CD4-positive, alpha-beta T cell treated with Interleukin-4 for 4 hours (primary cell): ENCODE results near the gene SPON2.

Experiments used
- DNase-seq: peaks from one replicate; pipeline ENCODE4 v3.0.0-alpha.2; 2020

Gene SPON2

DNA sequence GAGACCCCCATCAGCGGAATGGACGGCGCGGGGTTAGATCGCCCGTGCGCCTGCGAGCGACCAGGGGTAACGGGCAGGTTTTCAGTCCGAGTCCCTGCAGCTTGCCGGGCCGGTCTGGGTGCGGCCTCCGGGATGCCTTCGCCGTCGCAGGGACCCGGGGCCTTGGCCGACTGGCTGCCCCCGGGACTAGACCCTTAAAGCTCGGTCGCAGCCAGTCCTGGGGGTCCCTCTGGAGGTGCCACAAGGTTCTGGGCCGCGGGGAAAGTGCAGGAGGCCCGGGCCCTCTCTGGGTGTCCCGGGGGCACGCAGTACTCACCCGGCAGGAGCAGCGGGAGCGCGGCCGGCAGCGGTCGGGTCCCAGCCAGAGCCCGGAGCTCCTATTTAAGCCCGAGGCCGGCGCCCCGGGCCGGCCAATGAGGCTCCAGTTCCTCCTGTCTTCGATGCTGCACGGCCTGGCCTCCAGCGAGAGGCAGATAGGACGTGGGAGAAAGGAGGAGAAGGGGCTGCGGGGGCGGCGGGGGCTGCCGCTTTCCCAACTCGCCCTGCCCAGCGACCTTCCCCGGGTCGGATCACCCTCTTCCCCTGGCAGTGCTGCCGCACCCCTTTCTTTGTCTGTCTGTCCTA is at the start of gene SPON2:
TSS of gene SPON2 (minus strand) at position 356 of the 624 bp plus-strand sequence.
- DNase-seq, result no peak

DNA sequence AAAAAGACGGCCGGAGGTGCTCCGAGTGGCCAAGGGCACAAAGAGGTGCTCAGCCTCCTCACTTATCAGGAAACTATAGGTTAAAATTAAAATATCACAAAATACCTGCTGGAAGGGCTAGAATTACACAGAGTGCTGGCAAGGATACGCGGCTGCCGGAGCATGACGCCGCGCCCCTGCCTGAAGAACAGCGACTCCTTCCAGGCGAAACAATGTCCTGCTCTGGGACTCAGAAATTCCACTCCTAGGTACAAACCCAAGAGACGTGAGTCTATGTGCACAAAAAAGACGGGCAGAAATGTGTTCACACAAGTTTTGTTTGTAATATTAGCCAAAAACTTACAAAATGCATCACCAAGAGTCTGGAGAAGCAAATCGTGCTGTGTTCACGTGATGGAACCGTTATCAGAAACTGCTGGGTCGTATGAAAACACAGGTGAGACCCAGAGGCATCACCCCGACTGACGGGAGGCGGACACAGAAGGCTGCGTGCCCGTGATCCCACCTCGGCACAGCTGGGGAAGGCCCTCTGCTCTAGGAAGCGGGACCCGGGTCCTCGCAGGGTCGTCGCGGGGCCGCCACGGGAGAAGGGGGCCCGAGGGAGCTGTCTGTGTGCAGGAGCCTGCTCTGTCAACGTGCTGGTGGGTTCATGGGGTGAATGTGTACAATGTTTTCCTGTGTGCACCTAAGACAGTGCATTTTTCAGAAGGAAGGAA is 48.9 kb upstream of the SPON2 start:
- DNase-seq, result no peak

DNA sequence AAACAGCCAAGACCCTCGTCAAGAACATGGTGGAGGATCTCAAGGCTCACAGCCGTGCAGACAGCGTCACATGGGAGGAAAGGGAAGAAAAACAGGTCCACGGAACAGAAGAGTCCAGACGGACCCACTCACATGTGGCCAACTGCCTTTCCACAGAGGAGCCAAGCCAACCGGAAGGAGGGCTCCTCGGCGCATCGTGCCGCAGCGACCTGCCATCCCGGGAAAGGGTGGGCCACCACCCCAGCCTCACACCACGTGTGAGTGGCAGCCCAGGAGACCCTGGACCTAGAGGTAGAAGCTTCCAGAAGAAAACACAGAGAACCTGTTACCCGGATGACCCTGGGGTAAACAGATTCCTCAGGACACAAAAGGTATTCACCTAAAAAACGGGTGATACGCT is 48.2 kb upstream of the SPON2 start:
- DNase-seq, result no peak

DNA sequence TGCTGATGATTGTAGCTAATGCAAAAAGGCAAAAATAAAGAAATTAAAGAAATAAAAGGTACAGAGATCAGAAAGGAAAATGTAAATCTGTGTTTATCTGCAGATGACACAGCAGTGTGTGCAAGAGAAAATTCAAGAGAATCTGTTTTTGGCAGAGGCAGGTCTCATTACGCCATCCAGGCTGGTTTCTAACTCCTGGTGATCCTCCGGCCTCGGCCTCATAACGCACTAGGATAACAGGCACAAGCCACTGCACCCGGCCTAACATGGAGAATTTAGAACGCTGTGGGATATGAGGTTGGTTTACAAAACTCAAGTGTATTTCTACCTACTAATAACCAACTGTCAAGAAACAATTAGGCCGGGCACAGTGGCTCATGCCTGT is 47.2 kb upstream of the SPON2 start:
- DNase-seq, result no peak

DNA sequence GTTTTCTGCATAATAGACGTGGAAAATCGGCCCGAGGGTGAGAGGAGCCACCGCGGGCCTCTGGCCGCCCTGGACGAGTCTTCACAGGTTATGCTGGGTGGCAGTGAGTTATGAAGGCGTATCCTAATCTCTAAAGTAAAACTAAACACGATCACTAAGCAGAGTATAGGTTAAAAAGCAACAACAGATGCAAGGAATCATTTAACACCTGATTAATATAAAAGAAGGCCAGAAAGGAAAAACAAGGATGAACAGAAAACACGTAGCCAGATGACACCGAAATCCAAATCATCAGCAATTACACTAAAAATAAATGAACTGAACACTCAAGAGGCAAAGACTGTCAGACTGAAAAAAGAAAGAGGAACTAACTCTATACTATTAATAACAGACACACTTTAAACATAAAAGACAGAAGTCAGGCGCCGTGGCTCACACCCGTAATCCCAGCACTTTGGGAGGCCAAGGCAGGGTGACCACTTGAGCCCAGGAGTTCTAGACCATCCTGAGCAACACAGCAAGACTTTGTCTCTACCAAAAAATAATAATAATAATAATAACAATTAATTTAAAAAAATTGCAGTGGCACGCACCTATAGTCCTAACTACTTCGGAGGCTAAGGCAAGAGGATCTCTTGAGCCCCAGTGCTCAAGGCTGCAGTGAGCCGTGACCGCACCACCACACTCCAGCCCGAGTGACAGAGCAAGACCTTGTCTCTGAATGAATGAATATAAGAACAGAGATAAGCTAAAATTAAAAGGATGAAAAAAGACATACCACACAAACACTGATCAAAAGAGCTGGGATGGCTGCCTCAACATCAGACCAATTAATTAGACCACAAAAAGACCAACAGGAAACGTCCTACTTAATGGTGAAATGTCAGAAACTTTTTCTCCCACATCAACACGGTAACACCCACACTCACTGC is 46.5 kb upstream of the SPON2 start:
- no peak for DNase-seq

DNA sequence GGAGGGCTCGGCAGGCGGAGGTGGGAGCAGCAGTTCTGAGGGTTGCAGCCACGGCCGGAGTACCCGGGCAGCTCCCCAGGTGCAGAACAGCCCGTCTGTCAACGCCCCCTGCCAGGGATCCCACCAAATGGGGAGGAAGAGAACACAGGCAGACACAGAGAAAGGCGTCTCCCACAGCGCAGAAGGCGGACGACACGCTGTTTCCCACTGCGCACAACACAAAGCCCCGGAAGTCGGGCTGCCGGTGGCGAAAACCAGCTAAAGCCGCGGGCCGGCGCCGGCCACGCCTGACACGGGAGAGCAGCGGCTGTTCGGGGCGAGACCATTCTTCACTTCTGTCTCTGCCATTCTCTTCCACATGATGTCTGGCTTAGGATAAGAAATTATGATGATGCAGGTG is 45.0 kb upstream of the SPON2 start:
- DNase-seq, result no peak

DNA sequence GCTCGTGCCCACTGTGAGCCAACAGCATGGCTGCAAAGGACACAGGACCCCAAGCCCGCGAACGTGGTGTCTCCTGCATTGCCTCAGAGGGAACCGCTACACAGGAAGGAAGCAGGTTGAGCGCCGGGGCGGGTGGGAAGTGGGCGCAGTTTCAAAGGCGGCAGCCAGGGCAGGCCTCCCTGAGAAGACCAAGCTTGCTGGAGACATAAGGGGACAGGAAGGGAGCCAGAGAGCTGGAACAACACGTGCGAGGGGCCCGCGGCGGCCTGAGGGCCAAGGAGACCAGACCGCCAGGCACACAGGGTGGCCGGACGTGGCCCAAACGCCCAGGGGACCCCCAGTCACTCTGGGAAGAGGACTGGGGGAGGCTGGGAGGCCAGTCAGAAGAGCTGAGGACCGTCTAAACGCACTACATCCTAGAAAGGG is 44.5 kb upstream of the SPON2 start:
- peak; percentile 58 for DNase-seq

DNA sequence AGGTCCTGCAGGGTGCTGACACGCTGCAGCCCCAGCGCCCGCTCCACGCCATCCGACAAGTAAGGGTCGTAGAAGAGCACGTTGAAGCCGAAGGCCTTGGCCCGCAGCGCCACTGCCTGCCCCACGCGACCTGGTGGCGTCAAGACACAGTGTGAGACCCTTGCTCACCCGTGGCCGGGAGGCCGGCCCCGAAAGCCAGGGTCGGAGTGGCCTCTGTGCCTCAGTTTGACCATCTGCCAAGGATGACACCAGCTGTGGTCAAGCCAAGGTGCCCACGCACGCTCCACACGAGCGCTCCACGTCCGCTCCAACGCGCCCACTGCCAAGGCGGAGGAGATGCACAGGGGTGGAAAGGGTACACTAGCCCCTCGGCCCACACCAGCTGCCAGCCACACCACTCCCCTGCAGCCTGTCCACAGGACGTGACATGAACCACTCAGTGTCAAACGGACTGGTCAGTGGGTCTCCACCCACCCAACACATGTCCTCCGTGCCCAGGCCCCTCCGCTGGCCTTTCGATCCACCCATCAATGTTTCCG is 43.8 kb upstream of the SPON2 start:
- no peak for DNase-seq

DNA sequence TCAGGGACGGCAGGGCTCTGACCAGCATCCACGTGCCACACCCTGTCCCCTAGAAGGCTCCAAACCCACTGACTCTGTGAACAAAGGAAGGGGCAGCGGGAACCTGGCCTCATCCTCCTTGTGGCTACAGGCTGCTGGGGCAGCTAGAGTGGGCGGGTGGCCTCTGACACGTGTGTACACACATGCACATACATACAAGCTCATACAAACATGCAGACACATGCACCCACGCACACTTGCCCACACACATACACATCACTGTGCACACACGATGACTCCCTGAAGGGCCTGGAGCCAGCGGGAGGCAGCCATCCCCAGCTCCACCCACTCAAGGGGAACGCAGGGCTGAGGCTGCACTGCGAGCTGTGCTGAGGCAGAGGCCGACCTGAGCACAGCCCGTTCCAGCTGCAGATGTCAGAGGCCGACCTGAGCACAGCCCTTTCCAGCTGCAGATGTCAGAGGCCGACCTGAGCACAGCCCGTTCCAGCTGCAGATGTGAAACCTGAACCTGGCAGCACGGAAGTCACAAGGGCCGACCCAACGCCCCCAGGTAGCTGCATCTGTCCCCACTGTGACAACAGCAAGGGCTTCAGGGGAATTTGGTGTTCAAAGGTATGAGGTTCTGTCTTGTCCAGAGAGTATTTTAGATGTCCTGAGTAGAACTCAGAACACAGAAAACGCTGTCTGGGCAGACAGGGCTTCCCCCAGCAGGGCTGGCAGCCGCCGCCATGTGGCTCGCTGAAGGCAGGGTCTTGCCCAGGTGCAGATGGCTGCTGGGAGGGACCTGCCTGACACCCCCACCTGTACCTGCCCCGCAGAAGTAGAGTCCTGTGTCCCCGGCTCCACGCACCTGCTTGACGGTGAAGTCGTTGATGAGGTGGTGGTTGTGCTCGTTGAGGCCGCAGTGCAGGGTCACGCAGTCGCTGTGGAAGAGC is 43.0 kb upstream of the SPON2 start:
- DNase-seq, result no peak

DNA sequence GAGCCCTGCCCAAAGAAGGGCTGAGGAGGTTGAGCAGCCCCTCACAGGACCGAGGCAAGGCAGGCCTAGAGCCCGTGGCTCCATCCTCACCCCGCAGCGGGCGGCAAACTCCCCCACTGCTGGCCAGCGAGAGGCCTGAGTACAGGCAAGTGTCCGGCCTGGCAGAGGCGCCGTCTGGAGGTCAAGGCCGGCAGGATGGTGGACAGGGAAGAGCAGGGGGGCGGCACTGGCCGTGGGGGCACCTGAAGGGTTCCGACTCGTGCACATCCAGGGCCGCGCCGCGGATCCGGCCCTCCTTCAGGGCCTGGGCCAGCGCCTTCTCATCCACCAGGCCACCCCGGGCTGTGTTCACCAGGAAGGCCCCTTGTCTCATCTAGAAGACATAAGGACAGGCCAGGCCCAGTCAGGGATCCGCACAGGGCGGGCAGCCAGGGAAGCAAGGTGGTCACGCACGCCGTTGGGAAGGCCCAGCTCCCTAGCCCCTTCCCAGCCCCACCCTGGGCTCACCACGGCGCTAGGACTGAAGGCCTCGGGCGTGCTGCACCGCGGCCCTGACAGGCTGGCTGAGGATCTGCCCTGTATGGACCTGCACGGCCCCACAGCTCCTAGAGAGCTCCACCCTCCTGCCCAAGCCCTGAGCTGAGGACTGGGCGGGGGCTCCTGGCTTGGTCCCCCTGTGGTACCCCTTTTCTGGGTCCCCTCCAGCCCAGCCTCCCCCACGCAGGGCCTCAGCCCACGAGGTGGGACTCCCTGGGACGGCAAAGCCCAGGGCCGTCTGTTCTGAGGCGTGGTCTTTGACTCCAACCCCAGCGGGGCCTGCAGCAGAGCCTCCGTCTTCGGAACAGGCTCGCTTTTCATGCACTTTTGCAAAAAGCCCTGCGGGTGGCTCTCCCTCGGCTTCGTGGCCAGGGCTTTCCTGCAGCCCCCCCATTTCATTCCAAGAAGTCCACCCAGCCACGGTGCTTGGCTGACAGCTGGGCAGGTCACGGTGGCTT is 42.0 kb upstream of the SPON2 start:
- no peak for DNase-seq

DNA sequence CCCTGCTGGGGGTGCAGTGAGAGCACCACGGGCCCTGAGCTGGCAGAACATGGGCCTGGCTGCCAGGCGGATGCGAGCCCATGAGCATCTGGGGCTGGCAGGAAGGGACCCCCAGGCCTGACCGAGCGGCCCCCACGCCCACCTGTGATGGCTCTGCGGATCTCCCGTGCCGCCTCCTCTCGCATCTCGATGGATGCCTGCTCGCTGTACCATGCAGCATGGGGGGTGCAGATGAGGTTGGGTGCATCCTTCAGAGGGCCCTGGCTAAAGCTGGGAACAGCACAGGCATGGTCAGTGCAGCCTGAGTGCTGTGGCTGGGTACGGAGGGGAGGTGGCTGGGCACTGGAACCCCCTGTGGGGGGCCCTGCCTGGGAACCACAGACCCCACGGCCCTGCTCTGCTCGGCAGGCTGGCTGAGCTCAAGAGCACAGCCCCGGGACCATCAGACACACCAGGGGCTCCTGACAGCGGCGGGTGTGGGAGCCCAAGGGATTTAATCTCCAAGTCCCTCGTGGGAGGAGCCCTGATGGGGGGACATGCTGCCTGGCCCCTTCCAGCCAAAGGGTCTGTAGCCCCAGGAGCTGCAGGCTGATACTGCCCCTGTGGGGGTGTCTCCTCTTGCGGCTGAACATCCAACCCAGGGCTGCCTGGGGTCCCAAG is 41.1 kb upstream of the SPON2 start:
- no peak for DNase-seq

DNA sequence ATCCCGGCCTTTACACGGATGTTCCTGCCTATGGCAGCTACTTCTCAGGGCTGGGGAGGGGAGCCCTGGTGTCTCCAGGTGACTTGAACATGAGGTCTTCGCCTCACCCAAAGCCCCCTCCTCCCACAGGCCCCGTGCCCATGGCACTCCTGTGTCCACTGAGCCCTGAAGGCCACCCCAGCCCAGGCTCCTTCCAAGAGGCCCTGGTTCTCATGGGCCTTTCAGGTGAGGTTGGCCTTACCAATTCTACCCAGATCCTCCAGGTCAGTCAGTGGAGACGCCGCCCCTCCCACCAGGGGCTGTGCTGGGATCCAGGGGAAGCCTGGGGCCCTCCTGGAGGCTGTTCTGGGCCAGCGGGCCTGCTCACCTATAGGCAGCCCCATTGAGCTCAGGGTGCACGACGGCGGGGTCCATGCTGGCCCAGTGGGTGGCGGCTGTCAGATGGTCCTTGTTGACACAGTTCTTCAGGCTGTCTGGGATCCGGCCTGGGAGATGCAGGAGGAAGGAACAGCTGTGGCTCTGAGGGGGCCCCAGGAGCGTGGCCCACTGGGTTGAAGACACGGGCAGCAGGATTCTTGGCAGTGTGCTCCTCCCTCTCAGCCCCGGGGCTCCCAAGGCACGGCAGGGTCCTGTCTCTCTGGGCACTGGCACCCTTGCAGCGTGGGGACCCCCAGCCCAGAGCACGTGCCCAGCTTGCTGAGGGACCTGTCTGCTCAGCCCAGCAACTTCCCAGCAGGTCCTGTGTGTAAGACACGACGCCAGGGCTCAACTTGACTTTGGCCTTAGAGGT is 40.4 kb upstream of the SPON2 start:
- DNase-seq, result no peak

DNA sequence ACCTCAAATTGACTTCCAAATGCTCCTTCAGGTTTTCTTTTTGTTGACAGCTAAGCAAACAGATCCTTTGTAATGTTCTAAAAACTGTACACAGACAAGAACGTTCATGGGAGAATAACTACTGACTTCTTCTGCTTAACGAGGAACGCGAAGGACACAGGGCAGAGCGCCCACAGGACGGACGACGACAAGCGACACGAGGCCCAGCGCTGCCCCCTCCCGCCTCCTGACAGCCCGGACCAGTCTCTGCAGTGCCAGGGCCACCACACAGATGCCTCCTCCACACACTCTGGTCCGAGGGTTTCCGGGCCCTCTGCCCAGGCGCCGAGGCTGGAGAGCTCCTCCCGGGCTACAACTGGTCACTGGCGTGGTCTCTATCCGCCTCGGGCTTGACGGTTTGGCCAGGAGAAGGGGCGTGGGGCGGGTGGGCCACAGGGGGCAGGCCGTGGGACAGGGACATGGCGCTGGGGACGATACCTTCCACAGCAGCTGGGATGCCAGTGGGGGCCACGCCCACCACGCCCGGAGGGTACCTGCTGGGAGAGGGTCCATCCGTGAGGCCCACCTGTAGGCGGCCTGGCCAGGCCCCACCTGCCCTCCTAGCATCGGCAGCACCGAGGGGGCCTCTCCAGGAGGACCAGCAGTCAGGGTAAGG is 39.6 kb upstream of the SPON2 start:
- no peak for DNase-seq

DNA sequence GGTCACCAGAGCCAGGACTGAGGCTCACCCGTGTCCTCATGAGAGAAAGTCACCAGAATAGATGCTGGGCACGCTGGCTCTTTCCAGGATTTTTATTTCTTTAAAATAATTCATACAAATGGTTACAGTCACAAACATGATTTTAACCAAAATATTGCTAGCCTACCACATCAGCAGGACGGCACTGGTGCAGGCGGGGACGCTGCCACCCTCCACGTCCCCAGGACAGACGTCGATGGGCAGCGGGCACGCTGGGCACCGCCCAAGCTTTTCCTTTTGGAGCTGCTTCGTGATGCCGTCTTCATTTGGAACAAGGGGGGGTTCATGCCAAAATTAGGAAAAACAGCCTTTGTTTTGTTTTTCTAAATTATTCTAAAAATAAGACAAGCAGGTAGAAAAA is 39.0 kb upstream of the SPON2 start:
- no peak for DNase-seq

DNA sequence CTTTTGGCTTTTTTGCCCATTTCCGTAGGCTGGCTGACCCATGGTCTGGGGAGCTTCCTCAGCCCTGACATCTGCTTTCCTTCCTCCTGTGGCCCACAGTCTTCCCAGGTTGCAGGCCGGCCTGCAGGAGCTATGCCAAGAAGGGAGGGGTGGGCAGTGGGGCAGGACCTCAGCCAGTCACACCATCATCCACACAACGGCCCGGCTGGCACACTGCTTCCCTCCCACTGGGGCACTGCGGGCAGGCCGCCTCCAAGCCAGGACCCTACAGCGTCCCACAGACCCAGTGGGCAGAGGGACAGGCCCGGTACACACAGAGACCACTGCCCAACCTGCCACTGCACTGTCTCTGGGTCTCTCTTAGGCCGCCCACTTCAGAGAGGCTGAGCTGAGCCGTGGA is 38.6 kb upstream of the SPON2 start:
- DNase-seq, result no peak

DNA sequence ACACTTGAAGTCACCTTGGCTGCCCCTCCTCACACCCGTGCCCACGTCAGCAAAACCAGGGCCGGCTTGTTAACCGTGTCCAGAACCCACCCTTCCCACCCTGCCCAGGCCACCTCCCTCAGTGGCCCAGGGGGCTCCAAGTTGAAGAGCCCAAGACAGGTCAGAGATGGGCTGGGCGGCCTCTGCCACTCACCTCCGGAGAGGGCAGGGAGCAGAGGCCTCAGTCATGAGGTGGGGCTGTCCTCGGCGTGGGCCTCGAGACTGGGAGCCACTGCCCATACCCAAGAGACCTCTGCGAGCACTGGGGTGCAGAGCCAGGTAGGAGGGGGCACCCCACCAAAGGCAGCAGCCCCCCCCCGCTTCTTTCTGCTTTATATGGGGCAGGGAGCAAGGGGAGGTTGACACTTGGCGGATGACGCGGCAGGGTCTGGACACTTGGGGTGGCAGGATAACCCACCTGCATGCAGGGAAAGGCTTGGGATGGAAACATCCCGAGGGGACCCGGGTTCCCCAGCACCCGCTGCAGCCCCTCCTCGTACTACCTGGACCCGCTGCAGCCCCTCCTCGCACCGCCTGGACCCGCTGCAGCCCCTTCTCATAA is 38.0 kb upstream of the SPON2 start:
- DNase-seq, result no peak

DNA sequence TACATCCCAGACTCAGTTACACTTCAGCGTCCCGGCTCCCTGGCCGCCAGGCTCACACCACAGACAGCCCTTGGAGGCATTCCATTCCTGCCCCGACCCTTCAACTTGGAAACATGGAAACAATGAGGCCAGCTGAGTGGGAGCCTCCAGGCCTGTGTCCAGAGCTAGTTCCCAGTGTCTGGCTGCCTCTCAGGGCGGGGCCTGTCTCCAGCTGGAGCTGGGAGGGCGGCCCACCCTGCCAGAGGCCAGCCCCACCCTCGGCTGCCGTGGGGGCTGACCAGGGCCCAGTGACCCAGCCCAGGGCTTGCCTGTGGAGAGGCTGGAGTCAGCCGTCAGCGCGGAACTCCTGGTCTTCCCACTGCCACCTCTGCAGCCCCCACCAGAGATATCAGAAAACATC is 37.4 kb upstream of the SPON2 start:
- no peak for DNase-seq

DNA sequence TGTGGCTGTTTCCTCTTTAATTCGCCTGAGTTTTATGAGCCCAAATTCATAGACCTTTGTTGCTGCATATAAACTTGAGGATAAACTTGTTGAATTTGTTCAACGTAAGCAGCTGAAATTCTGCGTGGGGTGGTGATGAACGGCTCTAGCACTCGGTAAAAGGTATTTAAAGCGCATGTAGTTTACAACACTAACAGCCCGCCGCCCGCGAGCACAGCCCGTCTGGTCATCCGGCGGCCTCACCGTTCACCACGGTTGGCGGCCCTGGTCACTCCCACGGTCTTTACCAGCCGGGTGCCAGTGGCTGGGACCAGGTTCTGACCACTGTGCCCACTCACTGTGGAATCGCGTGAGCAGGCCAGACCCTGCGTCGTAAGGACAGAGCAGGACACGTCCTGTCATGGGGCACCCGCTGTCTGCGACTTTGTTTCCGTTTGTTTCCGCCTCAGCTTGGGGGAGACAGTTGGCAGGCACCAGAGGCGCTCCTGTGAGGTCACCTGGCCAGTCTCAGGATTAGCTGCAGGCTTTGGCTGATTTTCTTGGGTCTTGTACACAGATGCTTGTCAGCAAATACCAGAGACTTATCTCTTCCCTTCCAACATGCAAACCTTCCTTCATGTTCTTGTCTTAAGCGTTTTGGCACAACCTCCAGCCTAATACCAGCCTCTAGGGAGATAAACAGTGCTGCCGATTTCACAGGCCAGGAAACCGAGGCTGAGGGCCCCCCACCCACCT is 36.8 kb upstream of the SPON2 start:
- DNase-seq, result no peak
